ENCODE measurements around the gene CPT1C.

GRCh38 chr19:49654581-49654980 lies 36.3 kb upstream of the CPT1C start:
- TF ChIP-seq CEBPB (IDR thresholded peaks at IDR 0.05) (no peak), MYC (IDR thresholded peaks at IDR 0.05; ENCODE audit: borderline replicate concordance, low read length) (no peak), CTCF (IDR thresholded peaks at IDR 0.05) (no peak), CBX2 (IDR thresholded peaks at IDR 0.05; ENCODE audit: borderline replicate concordance, low read depth) (no peak), HDAC2 (IDR thresholded peaks at IDR 0.05) (no peak), PBX3 (IDR thresholded peaks at IDR 0.05) (no peak), PHF8 (IDR thresholded peaks at IDR 0.05; ENCODE audit: borderline replicate concordance, low read depth) (no peak), ESRRA (IDR thresholded peaks at IDR 0.05; ENCODE audit: borderline replicate concordance, low read length) (no peak), E2F6 (IDR thresholded peaks at IDR 0.05; ENCODE audit: borderline replicate concordance, low read depth) (no peak), HMGXB4 (CRISPR knock-in tag; IDR thresholded peaks at IDR 0.05; ENCODE audit: borderline replicate concordance) (no peak), REST (IDR thresholded peaks at IDR 0.05) (no peak)
